ENCODE data around the gene ARHGAP45. TPM values are rescaled to one million over a fixed set of nuclear protein-coding genes. Genes with fewer than 3 reads are reported as not detected.

ARHGAP45 gene
- total and polyA plus RNA-seq, 5 donors: 5.9 to 10.4 (median 8.5) TPM

GRCh38 chr19:1055886-1056620 lies 10.9 kb upstream of the ARHGAP45 start:
- Histone ChIP-seq H3K4me3 (ENCODE audit: low read length) (no peak overlapping the region), H3K27me3 (ENCODE audit: control insufficient read depth, insufficient read depth) (no peaks in the 10 kb centered on the region), H3K4me1 (ENCODE audit: control insufficient read depth, insufficient read depth, low read length) (no peaks in the 10 kb centered on the region), H3K9me3 (ENCODE audit: control insufficient read depth, low read length) (peaks cover 5% of the 10 kb centered on the region), H3K27ac (ENCODE audit: low read length) (no peak overlapping the region)
- intact Hi-C loops (cut with DNase I): no loop called here
- ATAC-seq (no peak), DNase-seq (peak in 1 of 3 donors; percentile 40)
- 98% methylated on average over 20 of the region's 20 CpGs for WGBS

GRCh38 chr19:1057176-1057855 lies 9.7 kb upstream of the ARHGAP45 start:
- ATAC-seq (no peak), DNase-seq (peak in 1 of 3 donors; percentile 55)
- intact Hi-C loops (cut with DNase I): no loop called here
- Histone ChIP-seq H3K4me3 (ENCODE audit: low read length) (no peak overlapping the region), H3K4me1 (ENCODE audit: control insufficient read depth, insufficient read depth, low read length) (no peaks in the 10 kb centered on the region), H3K27me3 (ENCODE audit: control insufficient read depth, insufficient read depth) (no peaks in the 10 kb centered on the region), H3K9me3 (ENCODE audit: control insufficient read depth, low read length) (peaks cover 5% of the 10 kb centered on the region), H3K27ac (ENCODE audit: low read length) (no peak overlapping the region)
- WGBS: 46% methylated on average over 3 of the region's 3 CpGs

- peaks cover 5% of the 10 kb centered on the region for H3K9me3 ChIP-seq (ENCODE audit: control insufficient read depth, low read length)
- intact Hi-C loops (cut with DNase I): no loop called here
- no peaks in the 10 kb centered on the region for H3K27me3 ChIP-seq (ENCODE audit: control insufficient read depth, insufficient read depth)
- H3K4me3 ChIP-seq (ENCODE audit: low read length): no peak overlapping the region
- ATAC-seq (no peak), DNase-seq (no peak)
- no peaks in the 10 kb centered on the region for H3K4me1 ChIP-seq (ENCODE audit: control insufficient read depth, insufficient read depth, low read length)
- whole genome bisulfite sequencing: 95% methylated on average over 5 of the region's 5 CpGs
- no peak overlapping the region for H3K27ac ChIP-seq (ENCODE audit: low read length)
These were observed 8.9 kb upstream of the ARHGAP45 start for GRCh38 chr19:1058112-1058511.

GRCh38 chr19:1060689-1061088 lies 6.3 kb upstream of the ARHGAP45 start:
- ATAC-seq (no peak), DNase-seq (no peak)
- intact Hi-C loops (cut with DNase I): no loop called here
- WGBS: 91% methylated on average over 5 of the region's 5 CpGs
- H3K4me1 ChIP-seq (ENCODE audit: control insufficient read depth, insufficient read depth, low read length): no peaks in the 10 kb centered on the region
- H3K9me3 ChIP-seq (ENCODE audit: control insufficient read depth, low read length): peaks cover 5% of the 10 kb centered on the region
- no peak overlapping the region for H3K4me3 ChIP-seq (ENCODE audit: low read length)
- no peaks in the 10 kb centered on the region for H3K27me3 ChIP-seq (ENCODE audit: control insufficient read depth, insufficient read depth)
- H3K27ac ChIP-seq (ENCODE audit: low read length): no peak overlapping the region

- H3K9me3 ChIP-seq (ENCODE audit: control insufficient read depth, low read length): peaks cover 5% of the 10 kb centered on the region
- WGBS: 94% methylated on average over 20 of the region's 20 CpGs
- H3K27me3 ChIP-seq (ENCODE audit: control insufficient read depth, insufficient read depth): no peaks in the 10 kb centered on the region
- DNase-seq: peak in 1 of 3 donors; percentile 45
- ATAC-seq: no peak
- H3K4me3 ChIP-seq (ENCODE audit: low read length): no peak overlapping the region
- intact Hi-C loops (cut with DNase I): no loop called here
- no peaks in the 10 kb centered on the region for H3K4me1 ChIP-seq (ENCODE audit: control insufficient read depth, insufficient read depth, low read length)
- no peak overlapping the region for H3K27ac ChIP-seq (ENCODE audit: low read length)
These were observed 5.0 kb upstream of the ARHGAP45 start for GRCh38 chr19:1061987-1062386.

GRCh38 chr19:1062387-1063029 lies 4.5 kb upstream of the ARHGAP45 start:
- H3K27ac ChIP-seq (ENCODE audit: low read length): no peak overlapping the region
- 87% methylated on average over 17 of the region's 17 CpGs for WGBS
- intact Hi-C loops (cut with DNase I): no loop called here
- H3K27me3 ChIP-seq (ENCODE audit: control insufficient read depth, insufficient read depth): no peaks in the 10 kb centered on the region
- ATAC-seq (no peak), DNase-seq (peak in 1 of 3 donors; percentile 37)
- H3K9me3 ChIP-seq (ENCODE audit: control insufficient read depth, low read length): peaks cover 2% of the 10 kb centered on the region
- H3K4me1 ChIP-seq (ENCODE audit: control insufficient read depth, insufficient read depth, low read length): no peaks in the 10 kb centered on the region
- no peak overlapping the region for H3K4me3 ChIP-seq (ENCODE audit: low read length)

- ATAC-seq (no peak), DNase-seq (peak in 2 of 3 donors; percentile 56 to 61)
- H3K9me3 ChIP-seq (ENCODE audit: control insufficient read depth, low read length): no peaks in the 10 kb centered on the region
- WGBS: 92% methylated on average over 37 of the region's 37 CpGs
- no peaks in the 10 kb centered on the region for H3K4me1 ChIP-seq (ENCODE audit: control insufficient read depth, insufficient read depth, low read length)
- H3K4me3 ChIP-seq (ENCODE audit: low read length): no peak overlapping the region
- H3K27ac ChIP-seq (ENCODE audit: low read length): no peak overlapping the region
- H3K27me3 ChIP-seq (ENCODE audit: control insufficient read depth, insufficient read depth): no peaks in the 10 kb centered on the region
- intact Hi-C loops (cut with DNase I): no loop called here
These were observed 3.7 kb upstream of the ARHGAP45 start for GRCh38 chr19:1063030-1063908.

GRCh38 chr19:1063909-1064660 lies 2.9 kb upstream of the ARHGAP45 start:
- H3K9me3 ChIP-seq (ENCODE audit: control insufficient read depth, low read length): no peaks in the 10 kb centered on the region
- H3K4me1 ChIP-seq (ENCODE audit: control insufficient read depth, insufficient read depth, low read length): no peaks in the 10 kb centered on the region
- H3K27me3 ChIP-seq (ENCODE audit: control insufficient read depth, insufficient read depth): no peaks in the 10 kb centered on the region
- peak in 1 of 3 donors; percentile 55 for DNase-seq
- no peak for ATAC-seq
- H3K27ac ChIP-seq (ENCODE audit: low read length): no peak overlapping the region
- 83% methylated on average over 37 of the region's 37 CpGs for WGBS
- H3K4me3 ChIP-seq (ENCODE audit: low read length): no peak overlapping the region
- intact Hi-C loops (cut with DNase I): no loop called here

GRCh38 chr19:1064661-1065605 lies 2.0 kb upstream of the ARHGAP45 start:
- DNase-seq: peak; percentile 72 to 91 (median 88)
- Histone ChIP-seq H3K27me3 (ENCODE audit: control insufficient read depth, insufficient read depth) (no peaks in the 10 kb centered on the region), H3K9me3 (ENCODE audit: control insufficient read depth, low read length) (no peaks in the 10 kb centered on the region), H3K4me3 (ENCODE audit: low read length) (no peak overlapping the region), H3K27ac (ENCODE audit: low read length) (no peak overlapping the region), H3K4me1 (ENCODE audit: control insufficient read depth, insufficient read depth, low read length) (no peaks in the 10 kb centered on the region)
- ATAC-seq: peak; percentile 64 to 70
- intact Hi-C loops (cut with DNase I): no loop called here
- WGBS: 11% methylated on average over 60 of the region's 60 CpGs

Measured in right cardiac atrium (tissue), 5 donors.